RWPE2 (cell line): ENCODE measurements around the gene GSG1L.

ENCODE experiments used
- ATAC-seq: fragments of 200-7000 bp; cut with Tn5 transposase; 3 replicates; pipeline ENCODE4 v1.9.1; 2021; ENCODE audit warnings: low read depth
- DNase-seq: peaks from one replicate; pipeline ENCODE4 v3.0.0-alpha.2; 2020; ENCODE audit warnings: low spot score
- H3K27ac ChIP-seq: fragments of 450-650 bp; 2 replicates; pipeline ENCODE4 v1.5.1; 2017; ENCODE audit warnings: mild to moderate bottlenecking; ENCODE audit not compliant: poor library complexity, severe bottlenecking
- H3K27me3 ChIP-seq: fragments of 250-450 bp; sonication (Bioruptor Pico); 2 replicates; pipeline ENCODE4 v1.5.1; 2021; ENCODE audit warnings: mild to moderate bottlenecking, moderate library complexity; ENCODE audit not compliant: insufficient read depth, poor library complexity, severe bottlenecking
- H3K36me3 ChIP-seq: fragments of 250-450 bp; sonication (Bioruptor Pico); 2 replicates; pipeline ENCODE4 v1.5.1; 2020; ENCODE audit warnings: low read depth, mild to moderate bottlenecking, moderate library complexity
- H3K4me1 ChIP-seq: fragments of 250-450 bp; sonication (Bioruptor Pico); 2 replicates; pipeline ENCODE4 v1.5.1; 2021; ENCODE audit warnings: mild to moderate bottlenecking, moderate library complexity; ENCODE audit not compliant: insufficient read depth, poor library complexity, severe bottlenecking
- H3K4me3 ChIP-seq: fragments of 250-450 bp; sonication (Bioruptor Pico); 2 replicates; pipeline ENCODE4 v1.5.1; 2021; ENCODE audit warnings: mild to moderate bottlenecking, moderate library complexity; ENCODE audit not compliant: severe bottlenecking
- H3K9me3 ChIP-seq: fragments of 250-450 bp; sonication (Bioruptor Pico); 2 replicates; pipeline ENCODE4 v1.5.1; 2021; ENCODE audit warnings: mild to moderate bottlenecking, moderate library complexity; ENCODE audit not compliant: severe bottlenecking
- CTCF ChIP-seq: fragments of 450-650 bp; IDR thresholded peaks from one replicate; pipeline ENCODE4 v1.5.1; 2017; ENCODE audit warnings: mild to moderate bottlenecking, moderate library complexity; ENCODE audit not compliant: poor library complexity, severe bottlenecking

The GSG1L gene

DNA sequence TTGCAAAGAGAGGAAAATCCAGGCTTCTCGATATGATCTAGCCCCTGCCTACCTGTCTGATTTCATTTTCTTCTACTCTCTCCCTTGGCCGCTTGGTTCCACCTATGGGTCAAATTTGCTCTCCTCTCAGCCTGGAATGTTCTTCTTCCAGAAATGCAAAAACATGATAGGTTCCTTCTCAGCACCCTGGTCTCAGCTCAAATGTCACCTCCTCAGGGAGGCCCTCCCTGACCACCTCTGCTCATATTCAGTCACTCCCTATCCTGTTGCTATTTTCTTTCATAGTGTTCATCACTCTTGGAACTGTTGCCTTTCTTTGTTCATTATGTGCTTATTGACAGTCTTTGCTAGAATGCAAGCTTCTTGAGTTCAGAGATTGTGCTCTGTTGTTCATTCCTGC, 305.0 kb downstream of the GSG1L start:
- no peak for ATAC-seq
- H3K4me3 ChIP-seq: no peak overlapping the region
- no peaks in the 10 kb centered on the region for H3K36me3 ChIP-seq
- H3K9me3 ChIP-seq: no peaks in the 10 kb centered on the region
- no peaks in the 10 kb centered on the region for H3K27me3 ChIP-seq
- H3K27ac ChIP-seq: no peak overlapping the region
- H3K4me1 ChIP-seq: peaks cover 7% of the 10 kb centered on the region
- TF ChIP-seq CTCF: no peak
- no peak for DNase-seq

DNA sequence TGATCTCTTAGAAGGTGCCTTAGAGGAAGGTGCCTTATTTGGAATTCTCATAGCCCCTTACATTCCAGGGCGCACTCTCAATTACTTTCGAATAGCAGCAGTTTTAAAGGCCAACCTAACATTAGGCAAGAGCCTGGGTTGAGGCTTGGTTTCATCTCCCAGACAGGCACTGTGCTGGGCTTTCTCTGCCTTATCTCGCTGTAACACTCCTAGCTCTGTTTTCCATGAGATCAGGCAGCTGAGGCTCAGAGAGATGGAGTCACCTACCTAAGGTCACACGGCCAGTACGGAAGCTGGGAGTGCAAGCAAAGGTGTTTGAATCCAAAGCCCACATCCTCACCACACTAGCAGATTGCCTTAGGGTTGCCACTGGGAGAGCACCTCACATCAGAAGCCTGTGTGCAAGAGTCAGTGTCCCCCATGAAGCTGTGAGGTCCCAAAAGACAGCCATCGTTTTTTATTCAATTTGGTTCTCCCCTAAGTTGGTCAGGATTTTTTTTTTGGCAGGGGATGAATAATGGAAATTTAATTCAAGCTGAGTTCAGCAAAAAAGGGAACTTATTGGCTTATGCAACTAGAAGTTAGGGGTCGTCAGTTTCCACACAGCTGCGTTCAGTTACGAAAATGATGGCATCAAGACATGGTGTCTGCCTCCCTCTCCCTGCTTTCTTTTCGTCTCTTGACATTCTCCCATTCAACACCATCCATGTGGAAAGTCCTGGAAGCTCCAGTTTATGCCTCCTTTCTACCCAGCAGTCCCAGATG, 307.1 kb downstream of the GSG1L start:
- Histone ChIP-seq H3K36me3 (no peaks in the 10 kb centered on the region), H3K4me1 (peaks cover 7% of the 10 kb centered on the region), H3K4me3 (no peak overlapping the region), H3K27ac (no peak overlapping the region), H3K27me3 (no peaks in the 10 kb centered on the region), H3K9me3 (no peaks in the 10 kb centered on the region)
- TF ChIP-seq CTCF: no peak
- DNase-seq: no peak
- ATAC-seq: no peak

GRCh38 chr16:27754788-27755690, 308.5 kb downstream of the GSG1L start:
- H3K27ac ChIP-seq: no peak overlapping the region
- no peaks in the 10 kb centered on the region for H3K27me3 ChIP-seq
- H3K4me3 ChIP-seq: no peak overlapping the region
- no peaks in the 10 kb centered on the region for H3K9me3 ChIP-seq
- DNase-seq: no peak
- peaks cover 7% of the 10 kb centered on the region for H3K4me1 ChIP-seq
- TF ChIP-seq CTCF: no peak
- H3K36me3 ChIP-seq: no peaks in the 10 kb centered on the region
- no peak for ATAC-seq

DNA sequence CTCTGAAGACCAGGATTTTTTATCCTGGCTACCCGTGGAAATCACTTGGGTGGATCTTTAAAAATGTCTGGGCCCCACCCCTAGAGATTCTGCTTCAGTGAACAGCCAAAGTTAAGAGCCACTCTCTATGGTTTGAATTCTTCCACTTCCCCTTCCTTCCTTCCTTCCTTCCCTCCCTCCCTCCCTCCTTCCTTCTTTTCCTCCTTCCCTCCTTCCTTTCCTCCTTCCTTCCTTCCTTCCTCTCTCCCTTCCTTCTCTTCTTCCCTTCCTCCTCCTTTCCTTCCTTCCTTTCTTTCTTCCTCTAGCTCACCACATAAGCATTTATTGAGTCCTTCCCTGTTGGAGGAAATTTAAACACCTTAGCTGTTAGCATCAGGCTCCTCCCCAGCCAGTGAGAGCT, 310.0 kb downstream of the GSG1L start:
- Histone ChIP-seq H3K4me1 (peaks cover 7% of the 10 kb centered on the region), H3K9me3 (no peaks in the 10 kb centered on the region), H3K27ac (no peak overlapping the region), H3K4me3 (no peak overlapping the region), H3K36me3 (no peaks in the 10 kb centered on the region), H3K27me3 (no peaks in the 10 kb centered on the region)
- no peak for TF ChIP-seq CTCF
- ATAC-seq (no peak), DNase-seq (no peak)

DNA sequence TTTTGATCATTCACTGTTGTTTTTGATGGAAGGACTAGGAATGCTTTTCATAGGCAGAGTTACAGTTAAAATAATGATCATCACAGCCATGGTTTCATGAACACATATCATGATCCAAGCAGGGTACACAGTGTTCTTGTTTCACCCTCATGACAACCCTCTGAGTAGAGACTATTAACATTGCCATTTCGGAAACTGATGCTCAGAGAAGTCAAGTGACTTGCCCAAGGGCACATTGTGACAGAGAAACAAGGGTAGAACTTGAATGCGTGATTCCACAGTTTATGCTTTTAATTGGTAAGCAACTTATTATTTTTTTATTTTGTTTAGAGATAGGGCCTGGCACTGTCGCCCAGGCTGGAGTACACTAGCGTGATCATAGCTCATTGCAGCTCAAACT, 311.3 kb downstream of the GSG1L start:
- Histone ChIP-seq H3K9me3 (no peaks in the 10 kb centered on the region), H3K36me3 (no peaks in the 10 kb centered on the region), H3K27ac (no peak overlapping the region), H3K4me3 (no peak overlapping the region), H3K4me1 (peaks cover 7% of the 10 kb centered on the region), H3K27me3 (no peaks in the 10 kb centered on the region)
- no peak for ATAC-seq
- TF ChIP-seq CTCF: no peak
- DNase-seq: no peak
